ENCODE measurements around the gene PALD1. TPM values are rescaled to one million over a fixed set of nuclear protein-coding genes. Genes with fewer than 3 reads are reported as not detected.

PALD1 gene
- polyA plus RNA-seq, 1 experiment: 0.17 TPM

DNA sequence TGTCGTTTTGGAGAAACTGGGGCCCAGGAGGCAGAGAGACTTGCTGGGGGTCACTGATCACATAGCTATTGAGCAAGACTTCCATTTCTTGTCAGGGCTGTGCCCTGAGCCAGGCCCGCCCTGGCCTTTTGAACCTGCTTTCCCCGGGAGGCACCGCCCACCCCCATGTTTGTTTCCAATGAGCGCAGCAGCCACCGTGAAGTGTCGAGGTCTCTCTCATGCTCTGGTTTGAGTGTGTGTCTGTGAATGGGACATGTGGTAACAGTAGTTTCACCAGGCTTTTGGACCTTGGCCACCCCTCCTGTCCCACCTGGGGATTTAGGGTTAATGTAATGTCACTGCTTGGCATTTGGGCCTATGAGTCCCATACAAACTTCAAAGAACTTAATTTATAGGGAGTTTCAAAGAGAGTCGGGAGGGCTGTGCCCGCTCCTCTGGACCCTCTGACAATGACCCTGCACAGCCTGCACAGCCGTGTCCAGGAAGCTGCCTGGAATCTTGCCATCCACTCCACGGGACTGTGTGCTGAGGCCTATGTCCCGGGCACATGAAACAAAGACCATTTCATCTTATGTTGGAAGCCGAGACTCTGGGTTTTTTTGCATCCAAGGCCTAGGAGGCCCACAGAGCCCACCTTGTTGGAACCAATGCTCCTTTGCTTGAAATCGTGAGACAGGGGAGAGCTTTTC, 117.7 kb downstream of the PALD1 start:
- Histone ChIP-seq H3K9me3 (ENCODE audit: control insufficient read depth, insufficient read depth, low read length) (no peaks in the 10 kb centered on the region; the same call in 1 of the 2 replicates), H3K4me3 (ENCODE audit: low read depth, low read length) (no peak overlapping the region), H3K27me3 (ENCODE audit: control insufficient read depth, insufficient read depth, low read length) (peaks cover 47% of the 10 kb centered on the region), H3K27ac (ENCODE audit: low read depth, low read length) (no peak overlapping the region)
- ChIA-PET POLR2A (no interaction called here), CTCF (no interaction called here)
- TF ChIP-seq, protein P1, sequence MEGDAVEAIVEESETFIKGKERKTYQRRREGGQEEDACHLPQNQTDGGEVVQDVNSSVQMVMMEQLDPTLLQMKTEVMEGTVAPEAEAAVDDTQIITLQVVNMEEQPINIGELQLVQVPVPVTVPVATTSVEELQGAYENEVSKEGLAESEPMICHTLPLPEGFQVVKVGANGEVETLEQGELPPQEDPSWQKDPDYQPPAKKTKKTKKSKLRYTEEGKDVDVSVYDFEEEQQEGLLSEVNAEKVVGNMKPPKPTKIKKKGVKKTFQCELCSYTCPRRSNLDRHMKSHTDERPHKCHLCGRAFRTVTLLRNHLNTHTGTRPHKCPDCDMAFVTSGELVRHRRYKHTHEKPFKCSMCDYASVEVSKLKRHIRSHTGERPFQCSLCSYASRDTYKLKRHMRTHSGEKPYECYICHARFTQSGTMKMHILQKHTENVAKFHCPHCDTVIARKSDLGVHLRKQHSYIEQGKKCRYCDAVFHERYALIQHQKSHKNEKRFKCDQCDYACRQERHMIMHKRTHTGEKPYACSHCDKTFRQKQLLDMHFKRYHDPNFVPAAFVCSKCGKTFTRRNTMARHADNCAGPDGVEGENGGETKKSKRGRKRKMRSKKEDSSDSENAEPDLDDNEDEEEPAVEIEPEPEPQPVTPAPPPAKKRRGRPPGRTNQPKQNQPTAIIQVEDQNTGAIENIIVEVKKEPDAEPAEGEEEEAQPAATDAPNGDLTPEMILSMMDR (IDR thresholded peaks at IDR 0.05; ENCODE audit: low read depth, low read length): no peak
- DNase-seq (ENCODE audit: low read depth, low spot score): no peak

DNA sequence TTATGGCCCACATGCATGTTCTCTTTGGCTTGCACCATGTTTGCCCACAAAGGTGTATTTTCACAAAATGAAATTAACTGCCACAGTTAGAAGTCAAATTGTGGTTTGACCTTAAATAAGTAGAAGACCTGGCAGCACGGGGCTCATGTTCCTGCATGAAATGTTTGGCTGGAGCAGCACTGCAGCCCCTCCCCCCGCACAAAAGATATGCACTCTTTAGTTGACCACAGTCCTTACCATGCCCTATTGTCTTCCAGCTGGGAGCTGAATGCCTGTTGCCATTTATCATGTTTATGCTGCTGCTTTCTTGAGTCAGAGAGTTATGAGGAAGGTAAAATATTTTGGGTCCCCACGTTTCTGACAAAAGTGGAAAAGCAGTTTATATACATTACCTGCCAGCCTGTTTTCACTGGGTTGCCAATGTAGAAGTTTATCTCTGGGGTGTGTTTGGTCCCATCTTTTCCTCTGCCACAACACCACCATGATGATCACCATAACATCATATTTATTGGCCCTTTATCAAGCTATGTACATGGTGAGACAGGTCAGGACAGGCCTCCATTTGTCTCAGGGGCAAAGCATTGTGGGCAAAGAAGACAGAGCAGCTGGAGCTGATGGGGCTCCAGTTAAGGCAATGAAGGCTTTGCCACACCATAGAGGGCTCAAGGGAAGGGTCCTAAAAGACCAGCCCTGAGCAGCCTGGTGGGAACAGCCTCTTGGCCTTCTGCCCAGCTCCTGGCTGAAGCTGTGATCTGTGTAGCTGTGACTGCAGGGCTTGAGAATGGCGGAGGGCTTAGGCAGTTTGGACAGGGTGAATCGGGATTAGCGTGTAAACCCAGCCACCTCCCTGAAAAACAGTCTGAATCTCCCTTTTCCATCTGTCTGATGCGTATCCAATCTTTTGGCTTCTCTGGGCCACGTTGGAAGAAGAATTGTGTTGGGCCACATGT, 118.6 kb downstream of the PALD1 start:
- H3K9me3 ChIP-seq (ENCODE audit: control insufficient read depth, insufficient read depth, low read length): no peaks in the 10 kb centered on the region; the same call in 1 of the 2 replicates
- no peak for DNase-seq (ENCODE audit: low read depth, low spot score)
- H3K27me3 ChIP-seq (ENCODE audit: control insufficient read depth, insufficient read depth, low read length): peaks cover 39% of the 10 kb centered on the region
- CTCF ChIA-PET: no interaction called here
- TF ChIP-seq, protein P1 (IDR thresholded peaks at IDR 0.05; ENCODE audit: low read depth, low read length): no peak
- POLR2A ChIA-PET: no interaction called here
- no peak overlapping the region for H3K4me3 ChIP-seq (ENCODE audit: low read depth, low read length)
- H3K27ac ChIP-seq (ENCODE audit: low read depth, low read length): no peak overlapping the region

DNA sequence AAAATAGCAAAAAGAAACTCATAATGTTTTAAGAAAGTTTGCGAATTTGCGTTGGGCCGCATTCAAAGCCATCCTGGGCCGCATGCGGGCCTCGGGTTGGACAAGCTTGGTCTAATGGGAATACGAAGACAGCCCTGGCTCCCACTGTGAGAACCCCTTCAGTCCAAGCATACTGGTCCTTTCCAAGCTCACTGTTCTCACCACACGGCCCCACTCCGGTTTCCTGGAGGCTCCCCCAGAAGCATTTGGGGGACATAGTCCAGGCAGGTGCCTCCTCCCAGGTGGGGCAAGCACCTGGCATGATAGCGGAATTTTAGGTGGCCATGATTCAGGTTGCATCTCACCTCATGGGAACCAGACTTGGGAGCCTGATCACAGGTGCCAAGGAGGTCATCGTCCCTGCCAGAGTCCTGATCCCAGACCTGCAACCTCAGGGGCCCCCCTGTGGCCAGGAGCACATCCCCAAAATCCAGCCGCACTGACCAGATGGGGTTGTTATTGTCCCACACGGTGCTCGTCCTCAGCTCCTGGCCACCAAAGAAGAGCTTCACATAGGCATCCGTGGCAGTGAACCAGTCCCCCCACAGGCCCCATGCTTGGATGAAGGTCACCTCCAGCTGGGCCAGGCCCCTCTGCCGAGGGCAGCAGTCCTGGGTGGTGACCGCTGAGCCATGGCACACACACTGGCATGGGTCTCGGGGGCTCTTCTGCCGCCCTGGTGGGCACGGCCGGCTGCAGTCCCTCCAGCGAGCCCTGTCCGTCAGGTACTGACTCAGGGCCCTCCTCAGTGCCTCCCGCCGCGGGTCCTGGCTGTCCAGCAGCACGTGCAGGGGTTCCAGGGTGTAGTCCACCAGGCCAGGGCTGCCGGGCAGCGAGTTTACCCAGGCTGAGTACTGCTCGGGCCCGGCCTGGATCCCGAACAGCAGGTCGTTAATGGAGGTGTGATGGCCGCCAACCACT, 119.6 kb downstream of the PALD1 start:
- POLR2A ChIA-PET: no interaction called here
- CTCF ChIA-PET: no interaction called here
- no peak for DNase-seq (ENCODE audit: low read depth, low spot score)

DNA sequence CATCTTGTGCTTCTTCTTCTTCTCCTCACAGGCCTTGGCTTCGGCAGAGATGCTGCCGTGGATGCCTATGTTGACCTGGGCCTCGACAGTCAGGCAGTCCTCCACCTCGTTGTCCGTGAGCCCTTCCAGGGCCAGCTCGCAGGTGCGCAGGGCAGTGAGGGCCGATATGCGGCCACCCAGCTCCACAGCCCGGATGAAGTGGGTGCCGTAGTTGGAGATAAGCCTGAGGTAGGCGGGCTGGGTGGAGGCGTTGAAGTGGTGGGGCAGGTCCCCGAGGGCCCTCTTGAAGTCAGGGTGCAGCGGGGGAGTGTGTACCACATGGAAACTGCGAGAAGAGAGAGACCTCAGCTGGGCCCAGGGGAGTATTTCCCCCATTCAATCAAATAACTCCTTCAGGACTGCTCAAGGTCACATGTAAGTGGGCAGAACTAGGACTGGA, 120.3 kb downstream of the PALD1 start:
- H3K4me3 ChIP-seq (ENCODE audit: low read depth, low read length): no peak overlapping the region
- H3K9me3 ChIP-seq (ENCODE audit: control insufficient read depth, insufficient read depth, low read length): no peaks in the 10 kb centered on the region; the same call in 1 of the 2 replicates
- DNase-seq (ENCODE audit: low read depth, low spot score): no peak
- peaks cover 22% of the 10 kb centered on the region for H3K27me3 ChIP-seq (ENCODE audit: control insufficient read depth, insufficient read depth, low read length)
- H3K27ac ChIP-seq (ENCODE audit: low read depth, low read length): no peak overlapping the region
- POLR2A ChIA-PET: no interaction called here
- TF ChIP-seq, protein P1 (IDR thresholded peaks at IDR 0.05; ENCODE audit: low read depth, low read length): no peak
- CTCF ChIA-PET: no interaction called here

More for the DNA sequence above, 119.6 kb downstream of the PALD1 start:
- Histone ChIP-seq H3K9me3 (ENCODE audit: control insufficient read depth, insufficient read depth, low read length) (no peaks in the 10 kb centered on the region; the same call in 1 of the 2 replicates), H3K4me3 (ENCODE audit: low read depth, low read length) (no peak overlapping the region), H3K27me3 (ENCODE audit: control insufficient read depth, insufficient read depth, low read length) (peaks cover 29% of the 10 kb centered on the region), H3K27ac (ENCODE audit: low read depth, low read length) (no peak overlapping the region)
- TF ChIP-seq, protein P1 (IDR thresholded peaks at IDR 0.05; ENCODE audit: low read depth, low read length): no peak

All from AG04450 (cell line).